Ishikawa (cell line): ENCODE measurements around the gene SSMEM1.

ENCODE experiments used
- CREB1 ChIP-seq: IDR thresholded peaks from 2 replicates; pipeline ENCODE4 v1.6.1; 2012; ENCODE audit warnings: low read depth
- EGR1 ChIP-seq: IDR thresholded peaks from 2 replicates; pipeline ENCODE4 v1.6.1; 2012
- EP300 ChIP-seq: IDR thresholded peaks from 2 replicates; pipeline ENCODE4 v1.6.1; 2012; ENCODE audit warnings: borderline replicate concordance
- FOXM1 ChIP-seq: IDR thresholded peaks from 2 replicates; pipeline ENCODE4 v1.6.1; 2012; ENCODE audit warnings: low read depth, borderline replicate concordance
- TAF1 ChIP-seq: IDR thresholded peaks from 2 replicates; pipeline ENCODE4 v1.6.1; 2012; ENCODE audit warnings: low read depth, mild to moderate bottlenecking
- USF1 ChIP-seq: IDR thresholded peaks from 2 replicates; pipeline ENCODE4 v1.6.1; 2012
- YY1 ChIP-seq: IDR thresholded peaks from 2 replicates; pipeline ENCODE4 v1.6.1; 2012; ENCODE audit warnings: low read depth

DNA sequence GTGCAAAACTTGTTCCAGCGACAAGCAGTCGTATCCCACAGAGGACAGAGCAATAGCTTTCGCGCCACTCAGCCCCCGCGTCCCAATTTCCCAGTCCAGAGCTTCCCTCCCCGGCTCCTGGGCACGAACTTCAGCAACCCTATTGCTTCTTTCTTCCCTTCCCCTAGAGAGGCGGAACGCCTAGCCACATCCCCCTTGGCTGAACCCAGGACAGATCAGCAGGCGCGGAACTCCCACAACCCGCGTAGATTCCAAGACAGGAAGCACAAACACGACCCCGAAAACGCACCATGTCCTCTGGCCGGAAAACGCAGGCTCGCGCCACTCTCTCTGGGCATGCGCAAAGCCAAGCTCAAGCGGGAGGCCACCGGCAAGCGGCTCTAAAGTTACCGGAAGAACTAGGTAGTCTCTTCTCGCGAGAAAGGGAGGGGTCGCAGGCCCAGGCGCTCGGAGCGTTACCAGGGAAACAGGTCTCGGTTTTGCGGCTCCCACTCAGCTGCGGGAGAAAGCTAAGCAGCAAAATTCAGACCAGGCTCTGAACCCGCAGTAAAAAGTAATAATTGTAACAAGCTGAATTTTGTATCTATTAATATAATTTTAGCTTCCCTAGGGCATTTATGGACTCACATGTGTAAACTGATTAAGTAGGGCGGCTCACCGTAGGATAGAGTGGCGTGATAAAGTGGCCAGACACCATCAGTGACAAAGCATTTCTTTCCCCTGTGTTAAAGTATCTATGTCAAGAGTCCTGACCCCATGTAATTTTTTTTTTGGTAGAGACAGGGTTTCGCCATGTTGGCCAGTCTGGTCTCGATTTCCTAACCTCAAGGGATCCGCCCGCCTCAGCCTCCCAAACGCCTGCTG lies 2.3 kb upstream of the SSMEM1 start, which contains the start of gene TMEM209:
- TF ChIP-seq CREB1 (no peak), EGR1 (no peak; the same call in 1 of the 2 replicates), YY1 (peak; percentile 71), USF1 (no peak), FOXM1 (no peak), TAF1 (peak; percentile 92), EP300 (0 out of 2 replicates have a peak, but pooled peaks have one; percentile 16)
